Measurements from ENCODE around the gene RNU1-1.
"Not testable (repeated sequence)": the region's sequence is repeated elsewhere in the genome, so short reads cannot be mapped to it uniquely, and the experiment has no call there.

- not testable (repeated sequence) for TF ChIP-seq ZBTB21 (CRISPR knock-in tag; IDR thresholded peaks at IDR 0.05; ENCODE audit: borderline replicate concordance); CTCF (IDR thresholded peaks at IDR 0.05); ZNF219 (CRISPR knock-in tag; IDR thresholded peaks at IDR 0.05; ENCODE audit: borderline replicate concordance); TEAD1 (CRISPR knock-in tag; IDR thresholded peaks at IDR 0.05); SMAD4 (CRISPR knock-in tag; IDR thresholded peaks at IDR 0.05); NR2C2 (CRISPR knock-in tag; IDR thresholded peaks at IDR 0.05); MLX (CRISPR knock-in tag; IDR thresholded peaks at IDR 0.05); CREB1 (CRISPR knock-in tag; IDR thresholded peaks at IDR 0.05); TEAD4 (CRISPR knock-in tag; IDR thresholded peaks at IDR 0.05); NR1H2 (CRISPR knock-in tag; IDR thresholded peaks at IDR 0.05)
- TF ChIP-seq, protein P1, sequence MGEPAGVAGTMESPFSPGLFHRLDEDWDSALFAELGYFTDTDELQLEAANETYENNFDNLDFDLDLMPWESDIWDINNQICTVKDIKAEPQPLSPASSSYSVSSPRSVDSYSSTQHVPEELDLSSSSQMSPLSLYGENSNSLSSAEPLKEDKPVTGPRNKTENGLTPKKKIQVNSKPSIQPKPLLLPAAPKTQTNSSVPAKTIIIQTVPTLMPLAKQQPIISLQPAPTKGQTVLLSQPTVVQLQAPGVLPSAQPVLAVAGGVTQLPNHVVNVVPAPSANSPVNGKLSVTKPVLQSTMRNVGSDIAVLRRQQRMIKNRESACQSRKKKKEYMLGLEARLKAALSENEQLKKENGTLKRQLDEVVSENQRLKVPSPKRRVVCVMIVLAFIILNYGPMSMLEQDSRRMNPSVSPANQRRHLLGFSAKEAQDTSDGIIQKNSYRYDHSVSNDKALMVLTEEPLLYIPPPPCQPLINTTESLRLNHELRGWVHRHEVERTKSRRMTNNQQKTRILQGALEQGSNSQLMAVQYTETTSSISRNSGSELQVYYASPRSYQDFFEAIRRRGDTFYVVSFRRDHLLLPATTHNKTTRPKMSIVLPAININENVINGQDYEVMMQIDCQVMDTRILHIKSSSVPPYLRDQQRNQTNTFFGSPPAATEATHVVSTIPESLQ (CRISPR knock-in tag; IDR thresholded peaks at IDR 0.05) = not testable (repeated sequence)
- TF ChIP-seq, protein P2, sequence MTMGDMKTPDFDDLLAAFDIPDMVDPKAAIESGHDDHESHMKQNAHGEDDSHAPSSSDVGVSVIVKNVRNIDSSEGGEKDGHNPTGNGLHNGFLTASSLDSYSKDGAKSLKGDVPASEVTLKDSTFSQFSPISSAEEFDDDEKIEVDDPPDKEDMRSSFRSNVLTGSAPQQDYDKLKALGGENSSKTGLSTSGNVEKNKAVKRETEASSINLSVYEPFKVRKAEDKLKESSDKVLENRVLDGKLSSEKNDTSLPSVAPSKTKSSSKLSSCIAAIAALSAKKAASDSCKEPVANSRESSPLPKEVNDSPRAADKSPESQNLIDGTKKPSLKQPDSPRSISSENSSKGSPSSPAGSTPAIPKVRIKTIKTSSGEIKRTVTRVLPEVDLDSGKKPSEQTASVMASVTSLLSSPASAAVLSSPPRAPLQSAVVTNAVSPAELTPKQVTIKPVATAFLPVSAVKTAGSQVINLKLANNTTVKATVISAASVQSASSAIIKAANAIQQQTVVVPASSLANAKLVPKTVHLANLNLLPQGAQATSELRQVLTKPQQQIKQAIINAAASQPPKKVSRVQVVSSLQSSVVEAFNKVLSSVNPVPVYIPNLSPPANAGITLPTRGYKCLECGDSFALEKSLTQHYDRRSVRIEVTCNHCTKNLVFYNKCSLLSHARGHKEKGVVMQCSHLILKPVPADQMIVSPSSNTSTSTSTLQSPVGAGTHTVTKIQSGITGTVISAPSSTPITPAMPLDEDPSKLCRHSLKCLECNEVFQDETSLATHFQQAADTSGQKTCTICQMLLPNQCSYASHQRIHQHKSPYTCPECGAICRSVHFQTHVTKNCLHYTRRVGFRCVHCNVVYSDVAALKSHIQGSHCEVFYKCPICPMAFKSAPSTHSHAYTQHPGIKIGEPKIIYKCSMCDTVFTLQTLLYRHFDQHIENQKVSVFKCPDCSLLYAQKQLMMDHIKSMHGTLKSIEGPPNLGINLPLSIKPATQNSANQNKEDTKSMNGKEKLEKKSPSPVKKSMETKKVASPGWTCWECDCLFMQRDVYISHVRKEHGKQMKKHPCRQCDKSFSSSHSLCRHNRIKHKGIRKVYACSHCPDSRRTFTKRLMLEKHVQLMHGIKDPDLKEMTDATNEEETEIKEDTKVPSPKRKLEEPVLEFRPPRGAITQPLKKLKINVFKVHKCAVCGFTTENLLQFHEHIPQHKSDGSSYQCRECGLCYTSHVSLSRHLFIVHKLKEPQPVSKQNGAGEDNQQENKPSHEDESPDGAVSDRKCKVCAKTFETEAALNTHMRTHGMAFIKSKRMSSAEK (CRISPR knock-in tag; IDR thresholded peaks at IDR 0.05; ENCODE audit: borderline replicate concordance) = not testable (repeated sequence)
- TF ChIP-seq, protein P3, sequence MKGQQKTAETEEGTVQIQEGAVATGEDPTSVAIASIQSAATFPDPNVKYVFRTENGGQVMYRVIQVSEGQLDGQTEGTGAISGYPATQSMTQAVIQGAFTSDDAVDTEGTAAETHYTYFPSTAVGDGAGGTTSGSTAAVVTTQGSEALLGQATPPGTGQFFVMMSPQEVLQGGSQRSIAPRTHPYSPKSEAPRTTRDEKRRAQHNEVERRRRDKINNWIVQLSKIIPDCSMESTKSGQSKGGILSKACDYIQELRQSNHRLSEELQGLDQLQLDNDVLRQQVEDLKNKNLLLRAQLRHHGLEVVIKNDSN (CRISPR knock-in tag; IDR thresholded peaks at IDR 0.05) = not testable (repeated sequence)
These were observed 526 bp downstream of the RNU1-1 start for GRCh38 chr1:16513412-16514106.

All from WTC11 (cell line).